ENCODE measurements around the gene AURKAIP1. TPM values are rescaled to one million over a fixed set of nuclear protein-coding genes. Genes with fewer than 3 reads are reported as not detected.

Gene AURKAIP1
- total and polyA plus RNA-seq, 2 of the 13 experiments (the other 11 are each of a cell fraction or from before 2014, with no cell fraction given) = 69.5 to 175 TPM

DNA sequence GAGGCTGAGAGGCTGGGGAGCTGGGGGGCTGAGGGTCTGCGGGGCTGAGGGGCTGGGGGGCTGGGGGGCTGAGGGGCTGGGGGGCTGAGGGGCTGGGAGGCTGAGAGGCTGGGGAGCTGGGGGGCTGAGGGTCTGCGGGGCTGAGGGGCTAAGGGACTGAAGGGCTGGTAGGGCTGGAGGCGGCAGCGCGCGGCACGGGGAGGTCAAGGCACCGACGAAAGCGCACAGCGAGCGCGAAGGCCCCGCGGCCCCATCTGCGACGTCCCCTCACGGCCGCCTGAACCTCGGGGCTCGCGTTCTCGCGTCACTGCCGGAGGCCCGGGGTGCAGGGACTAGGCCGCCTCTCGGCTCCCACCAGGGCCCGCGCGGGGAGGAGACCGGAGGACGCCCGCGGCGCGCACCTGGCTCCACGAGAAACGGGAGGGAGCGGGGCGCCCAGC lies 50.9 kb downstream of the AURKAIP1 start (continued):
- no peak for TF ChIP-seq ZBTB42 (CRISPR knock-in tag; IDR thresholded peaks at IDR 0.05)
- TF ChIP-seq, protein P1, sequence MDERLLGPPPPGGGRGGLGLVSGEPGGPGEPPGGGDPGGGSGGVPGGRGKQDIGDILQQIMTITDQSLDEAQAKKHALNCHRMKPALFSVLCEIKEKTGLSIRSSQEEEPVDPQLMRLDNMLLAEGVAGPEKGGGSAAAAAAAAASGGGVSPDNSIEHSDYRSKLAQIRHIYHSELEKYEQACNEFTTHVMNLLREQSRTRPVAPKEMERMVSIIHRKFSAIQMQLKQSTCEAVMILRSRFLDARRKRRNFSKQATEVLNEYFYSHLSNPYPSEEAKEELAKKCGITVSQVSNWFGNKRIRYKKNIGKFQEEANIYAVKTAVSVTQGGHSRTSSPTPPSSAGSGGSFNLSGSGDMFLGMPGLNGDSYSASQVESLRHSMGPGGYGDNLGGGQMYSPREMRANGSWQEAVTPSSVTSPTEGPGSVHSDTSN (CRISPR knock-in tag; IDR thresholded peaks at IDR 0.05) = no peak
- TF ChIP-seq, protein P2, sequence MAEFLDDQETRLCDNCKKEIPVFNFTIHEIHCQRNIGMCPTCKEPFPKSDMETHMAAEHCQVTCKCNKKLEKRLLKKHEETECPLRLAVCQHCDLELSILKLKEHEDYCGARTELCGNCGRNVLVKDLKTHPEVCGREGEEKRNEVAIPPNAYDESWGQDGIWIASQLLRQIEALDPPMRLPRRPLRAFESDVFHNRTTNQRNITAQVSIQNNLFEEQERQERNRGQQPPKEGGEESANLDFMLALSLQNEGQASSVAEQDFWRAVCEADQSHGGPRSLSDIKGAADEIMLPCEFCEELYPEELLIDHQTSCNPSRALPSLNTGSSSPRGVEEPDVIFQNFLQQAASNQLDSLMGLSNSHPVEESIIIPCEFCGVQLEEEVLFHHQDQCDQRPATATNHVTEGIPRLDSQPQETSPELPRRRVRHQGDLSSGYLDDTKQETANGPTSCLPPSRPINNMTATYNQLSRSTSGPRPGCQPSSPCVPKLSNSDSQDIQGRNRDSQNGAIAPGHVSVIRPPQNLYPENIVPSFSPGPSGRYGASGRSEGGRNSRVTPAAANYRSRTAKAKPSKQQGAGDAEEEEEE (CRISPR knock-in tag; IDR thresholded peaks at IDR 0.05; ENCODE audit: borderline replicate concordance) = no peak
- no peak for TF ChIP-seq NFIC (IDR thresholded peaks at IDR 0.05; ENCODE audit: low read length)
- TF ChIP-seq ZNF333 (CRISPR knock-in tag; IDR thresholded peaks at IDR 0.05; ENCODE audit: borderline replicate concordance) = no peak
- TF ChIP-seq TARDBP (CRISPR knock-in tag; IDR thresholded peaks at IDR 0.05) = no peak
- no peak for TF ChIP-seq HNF4G (IDR thresholded peaks at IDR 0.05; ENCODE audit: borderline replicate concordance, low read depth, low read length)
- no peak for TF ChIP-seq HNF4G (CRISPR knock-in tag; IDR thresholded peaks at IDR 0.05; ENCODE audit: borderline replicate concordance, low read depth)
- no peak for TF ChIP-seq FOXC1 (CRISPR knock-in tag; IDR thresholded peaks at IDR 0.05; ENCODE audit: borderline replicate concordance)
- TF ChIP-seq ZMYM2 (CRISPR knock-in tag; IDR thresholded peaks at IDR 0.05) = no peak
- TF ChIP-seq ZEB1 (IDR thresholded peaks at IDR 0.05; ENCODE audit: insufficient replicate concordance, low read depth) = no peak
- TF ChIP-seq, protein P3, sequence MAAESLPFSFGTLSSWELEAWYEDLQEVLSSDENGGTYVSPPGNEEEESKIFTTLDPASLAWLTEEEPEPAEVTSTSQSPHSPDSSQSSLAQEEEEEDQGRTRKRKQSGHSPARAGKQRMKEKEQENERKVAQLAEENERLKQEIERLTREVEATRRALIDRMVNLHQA (CRISPR knock-in tag; IDR thresholded peaks at IDR 0.05) = no peak
- TF ChIP-seq THAP11 (CRISPR knock-in tag; IDR thresholded peaks at IDR 0.05) = no peak
- TF ChIP-seq, protein P4, sequence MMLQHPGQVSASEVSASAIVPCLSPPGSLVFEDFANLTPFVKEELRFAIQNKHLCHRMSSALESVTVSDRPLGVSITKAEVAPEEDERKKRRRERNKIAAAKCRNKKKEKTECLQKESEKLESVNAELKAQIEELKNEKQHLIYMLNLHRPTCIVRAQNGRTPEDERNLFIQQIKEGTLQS (CRISPR knock-in tag; IDR thresholded peaks at IDR 0.05) = 0 out of 2 replicates have a peak, but pooled peaks have one; percentile 33
- no peak for TF ChIP-seq ZNF253 (CRISPR knock-in tag; IDR thresholded peaks at IDR 0.05; ENCODE audit: borderline replicate concordance)
- TF ChIP-seq ZMYM3 (CRISPR knock-in tag; IDR thresholded peaks at IDR 0.05) = no peak
- no peak for TF ChIP-seq AHR (CRISPR knock-in tag; IDR thresholded peaks at IDR 0.05)
- TF ChIP-seq ZNF569 (CRISPR knock-in tag; IDR thresholded peaks at IDR 0.05; ENCODE audit: borderline replicate concordance) = no peak
- TF ChIP-seq HNRNPLL (IDR thresholded peaks at IDR 0.05; ENCODE audit: low read depth, low read length, poor library complexity, severe bottlenecking) = no peak
- TF ChIP-seq SPEN (CRISPR knock-in tag; IDR thresholded peaks at IDR 0.05; ENCODE audit: low read depth) = no peak
- TF ChIP-seq ZSCAN20 (CRISPR knock-in tag; IDR thresholded peaks at IDR 0.05; ENCODE audit: borderline replicate concordance) = no peak; the same call in 1 of the 2 replicates
